T-cell (primary cell): ENCODE measurements around the gene MED29. TPM values are rescaled to one million over a fixed set of nuclear protein-coding genes. Genes with fewer than 3 reads are reported as not detected.
A peak's percentile ranks its signal among the peaks of the same experiment; 100 is the strongest.
"Not testable (repeated sequence)": the region's sequence is repeated elsewhere in the genome, so short reads cannot be mapped to it uniquely, and the experiment has no call there.

Source experiments
- ATAC-seq, 4 experiments: fragments of 200-7000 bp in 3 of 4; fragments of 150-1000 bp in 1 of 4; cut with Tn5 transposase; replicated peaks in 1 of 4; 1 replicate in 3 of 4; 2 replicates in 1 of 4; pipeline ENCODE4 v1.10.0; 2021; ENCODE audit warnings: moderate library complexity in 3 of 4, mild to moderate bottlenecking in 2 of 4, moderate number of reproducible peaks in 1 of 4
- CTCF ChIA-PET, 2 donors: fragments of 300-600 bp; sonication (Branson Sonifier 250); formaldehyde crosslinking; loops; one replicate each; lab custom pipeline; 2022; ENCODE audit warnings: antibody characterized with exemption in 2 of 2; lab: Charles Lee
- POLR2A ChIA-PET, 2 donors: fragments of 300-600 bp; sonication (Branson Sonifier 250); formaldehyde crosslinking; loops; one replicate each; lab custom pipeline; 2022; ENCODE audit warnings: antibody characterized with exemption in 2 of 2; lab: Charles Lee
- DNase-seq, 35 experiments: peaks; one replicate each; pipeline versions ENCODE4 v3.0.0 to v3.0.0-alpha.2; 2013 to 2023
- H3K27ac ChIP-seq: one replicate; pipeline ENCODE4 v1.5.1; 2013; ENCODE audit warnings: low read length
- H3K27me3 ChIP-seq, 2 experiments: replicated peaks in 1 of 2; 1 replicate in 1 of 2; 2 replicates in 1 of 2; pipeline versions ENCODE4 v1.6.1 to v1.7.0; 2013; ENCODE audit warnings: low read length in 1 of 2, mixed read lengths in 1 of 2; ENCODE audit not compliant: control insufficient read depth in 2 of 2, insufficient read depth in 2 of 2; ENCODE audit errors: extremely low read depth in 1 of 2
- H3K36me3 ChIP-seq, 2 donors: 1 replicate in 1 of 2; 2 replicates in 1 of 2; pipeline versions ENCODE4 v1.6.1 to v1.7.0; 2013; ENCODE audit warnings: low read length in 1 of 2; ENCODE audit not compliant: control insufficient read depth in 2 of 2, insufficient read depth in 1 of 2; ENCODE audit errors: extremely low read depth in 1 of 2
- H3K4me1 ChIP-seq, 2 experiments: 1 replicate in 1 of 2; 2 replicates in 1 of 2; pipeline versions ENCODE4 v1.6.1 to v1.7.0; 2013; ENCODE audit warnings: low read length in 2 of 2, mixed read lengths in 1 of 2; ENCODE audit not compliant: insufficient read depth in 2 of 2, control insufficient read depth in 1 of 2; ENCODE audit errors: extremely low read depth in 1 of 2
- H3K4me3 ChIP-seq, 2 donors: 1 replicate in 1 of 2; 2 replicates in 1 of 2; pipeline versions ENCODE4 v1.5.1 to v1.7.0; 2013; ENCODE audit warnings: mild to moderate bottlenecking in 2 of 2, low read length in 1 of 2, moderate library complexity in 1 of 2; ENCODE audit not compliant: control insufficient read depth in 1 of 2; ENCODE audit errors: extremely low read depth in 1 of 2
- H3K9me3 ChIP-seq: 2 replicates; pipeline ENCODE4 v1.7.0; 2013
- H3K27ac Mint-ChIP-seq, 2 donors: one replicate each; pipeline ENCODE4 v1.8.0; 2020 to 2021; ENCODE audit warnings: mild to moderate bottlenecking in 2 of 2, mixed read lengths in 2 of 2
- H3K27me3 Mint-ChIP-seq, 2 donors: one replicate each; pipeline ENCODE4 v1.8.0; 2021 to 2022; ENCODE audit warnings: mixed read lengths in 2 of 2
- H3K36me3 Mint-ChIP-seq: one replicate; pipeline ENCODE4 v1.8.0; 2021; ENCODE audit warnings: mixed read lengths
- H3K4me1 Mint-ChIP-seq, 3 donors: one replicate each; pipeline ENCODE4 v1.8.0; 2020 to 2022; ENCODE audit warnings: mixed read lengths in 3 of 3, mild to moderate bottlenecking in 1 of 3
- H3K4me3 Mint-ChIP-seq, 3 donors: one replicate each; pipeline ENCODE4 v1.8.0; 2020 to 2022; ENCODE audit warnings: mild to moderate bottlenecking in 3 of 3, mixed read lengths in 3 of 3, moderate library complexity in 3 of 3
- H3K9me3 Mint-ChIP-seq, 3 donors: one replicate each; pipeline ENCODE4 v1.8.0; 2020 to 2022; ENCODE audit warnings: mixed read lengths in 3 of 3
- WGBS: methylation state at CpG from one replicate; pipeline ENCODE4 v1.1.5; 2013; ENCODE audit warnings: missing lambda C conversion rate; ENCODE audit not compliant: insufficient coverage; 5-methylcytosine and 5-hydroxymethylcytosine counted together
- total RNA-seq, 35 experiments: library from RNA in 6 of 35; stranded (reverse) in 6 of 35; fragments of 120-200 nt in 1 of 35; gene quantifications; one replicate each; pipeline versions ENCODE4 v1.2.1 to v1.2.4 and lab custom pipeline; 2013 to 2026

The MED29 gene
- total RNA-seq, 5 donors from 2014 or later (not counting 1 experiment from before 2014, with no cell fraction given), result 42.0 to 48.7 (median 47.0) TPM

DNA sequence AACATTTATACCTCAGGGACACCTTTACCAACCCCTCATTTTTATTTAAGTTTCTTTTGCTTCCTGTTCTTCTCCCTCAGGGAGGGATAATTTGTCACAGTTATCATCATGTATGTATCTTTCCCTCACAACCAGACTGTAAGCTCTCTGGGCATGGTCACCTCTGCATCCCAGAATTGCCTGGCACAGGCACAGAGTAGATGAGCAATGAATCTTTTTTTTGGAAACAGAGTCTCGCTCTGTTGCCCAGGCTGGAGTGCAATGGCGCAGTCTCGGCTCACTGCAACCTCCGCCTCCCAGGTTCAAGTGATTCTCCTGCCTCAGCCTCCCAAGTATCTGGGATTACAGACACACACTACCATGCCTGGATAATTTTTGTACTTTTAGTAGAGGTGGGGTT, 11.8 kb upstream of the MED29 start:
- H3K4me1 ChIP-seq, H3K9me3 ChIP-seq, H3K27ac ChIP-seq, H3K4me3 ChIP-seq, H3K27me3 Mint-ChIP-seq, DNase-seq, CTCF ChIA-PET, H3K9me3 Mint-ChIP-seq, POLR2A ChIA-PET, H3K4me3 Mint-ChIP-seq, ATAC-seq, H3K27ac Mint-ChIP-seq, H3K4me1 Mint-ChIP-seq, H3K27me3 ChIP-seq: not testable (repeated sequence)
- peaks cover 22 to 87% of the 10 kb centered on the region in 2 donors for H3K36me3 ChIP-seq
- 83% methylated on average over 1 of the region's 4 CpGs for WGBS
- peaks cover 62% of the 10 kb centered on the region for H3K36me3 Mint-ChIP-seq

GRCh38 chr19:39379865-39380396, 11.2 kb upstream of the MED29 start:
- Mint-ChIP-seq H3K36me3 (peaks cover 60% of the 10 kb centered on the region), H3K27me3 (no peaks in the 10 kb centered on the region), H3K4me3 (no peak overlapping the region), H3K9me3 (no peaks in the 10 kb centered on the region), H3K4me1 (peaks cover 0 to under 1% (median 0%) of the 10 kb centered on the region in 3 donors), H3K27ac (no peak overlapping the region)
- no peaks in the 10 kb centered on the region for H3K4me1 ChIP-seq
- 96% methylated on average over 11 of the region's 14 CpGs for WGBS
- POLR2A ChIA-PET, result no interaction called here
- DNase-seq, result no peak
- no peak overlapping the region for H3K4me3 ChIP-seq
- no peaks in the 10 kb centered on the region for H3K9me3 ChIP-seq
- ATAC-seq, result no peak
- H3K36me3 ChIP-seq, result peaks cover 22 to 90% of the 10 kb centered on the region in 2 donors
- H3K27ac ChIP-seq, result no peak overlapping the region
- CTCF ChIA-PET, result interaction anchor here in 1 of 2 donors (0.6 kb wide), 1 partner anchor 271 kb away, joined by 5 read pairs; no protein-coding TSS in a partner anchor
- H3K27me3 ChIP-seq, result no peaks in the 10 kb centered on the region

DNA sequence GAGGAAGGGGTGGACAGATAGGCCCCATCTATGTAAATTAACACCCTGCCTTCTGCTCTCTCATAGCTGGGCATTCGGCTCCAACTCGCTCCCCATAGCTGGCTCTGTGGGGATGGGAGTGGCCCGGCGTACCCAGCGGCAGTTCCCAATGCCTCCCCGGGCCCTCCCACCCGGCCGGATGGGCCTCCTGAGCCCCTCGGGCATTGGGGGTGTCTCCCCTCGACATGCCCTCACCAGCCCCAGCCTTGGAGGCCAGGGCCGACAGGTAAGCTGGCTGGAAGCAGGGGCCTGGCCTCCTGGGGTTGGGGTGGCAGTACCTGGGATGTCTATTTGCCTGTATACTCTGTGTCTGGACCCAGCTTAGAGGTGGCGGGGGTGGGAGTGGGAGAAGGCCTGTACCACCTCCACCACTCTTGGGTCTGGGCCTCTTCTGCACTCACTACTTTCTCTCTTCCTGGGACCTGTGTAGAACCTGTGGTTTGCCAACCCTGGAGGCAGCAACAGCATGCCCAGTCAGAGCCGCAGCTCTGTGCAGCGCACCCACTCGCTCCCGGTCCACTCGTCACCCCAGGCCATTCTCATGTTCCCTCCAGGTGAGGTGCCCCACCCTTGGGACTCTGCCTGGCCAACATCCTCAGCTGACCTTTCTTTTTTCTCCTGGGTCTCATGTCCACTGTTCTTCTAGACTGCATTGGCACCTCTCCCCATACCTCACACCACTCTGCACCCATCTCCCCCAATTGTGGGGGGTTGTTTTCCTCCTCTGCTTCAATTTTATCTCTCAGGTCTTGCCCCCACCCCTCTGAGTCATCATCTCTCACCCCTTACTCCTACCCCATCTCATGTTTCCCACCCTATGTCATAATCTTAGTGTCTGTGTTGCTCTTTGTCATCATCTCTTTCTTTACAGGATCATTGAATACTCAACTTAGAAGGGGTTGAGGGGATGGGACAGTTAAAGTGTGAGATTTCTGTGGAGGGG, 10.4 kb upstream of the MED29 start:
- CTCF ChIA-PET, result interaction anchor here in 1 of 2 donors (0.6 kb wide), 1 partner anchor 272 kb away, joined by 5 read pairs; no protein-coding TSS in a partner anchor
- POLR2A ChIA-PET, result no interaction called here

GRCh38 chr19:39381910-39382611, 9.1 kb upstream of the MED29 start:
- Histone ChIP-seq H3K4me3 (no peak overlapping the region), H3K9me3 (no peaks in the 10 kb centered on the region), H3K27me3 (no peaks in the 10 kb centered on the region), H3K27ac (no peak overlapping the region), H3K4me1 (no peaks in the 10 kb centered on the region), H3K36me3 (peaks cover 22 to 91% of the 10 kb centered on the region in 2 donors)
- Mint-ChIP-seq H3K36me3 (peaks cover 55% of the 10 kb centered on the region), H3K4me1 (peaks cover 1 to 9% (median 3%) of the 10 kb centered on the region in 3 donors), H3K27ac (peak overlapping the region; percentile 23 to 53), H3K4me3 (no peak overlapping the region), H3K9me3 (no peaks in the 10 kb centered on the region), H3K27me3 (no peaks in the 10 kb centered on the region)
- POLR2A ChIA-PET, result interaction anchor here (0.6 to 0.7 kb wide), 2 partner anchors 8 to 322 kb away, joined by 3 to 5 read pairs; no protein-coding TSS in a partner anchor
- ATAC-seq (no peak), DNase-seq (no peak)
- CTCF ChIA-PET, result interaction anchor here (0.6 to 1.1 kb wide), 3 partner anchors 49 to 99 kb away, joined by 3 read pairs; partner anchors contain the start of gene TIMM50 (in 1 of the 2)
- 86% methylated on average over 9 of the region's 10 CpGs for WGBS

More for the DNA sequence above, 10.4 kb upstream of the MED29 start:
- Mint-ChIP-seq H3K27ac (peak overlapping the region in 1 of 2 donors; percentile 22), H3K4me1 (peaks cover under 1 to 3% (median 1%) of the 10 kb centered on the region in 3 donors), H3K27me3 (no peaks in the 10 kb centered on the region), H3K4me3 (no peak overlapping the region), H3K36me3 (peaks cover 52% of the 10 kb centered on the region), H3K9me3 (no peaks in the 10 kb centered on the region)
- no peak for DNase-seq
- H3K36me3 ChIP-seq, result peaks cover 24 to 91% of the 10 kb centered on the region in 2 donors
- no peak overlapping the region for H3K4me3 ChIP-seq
- no peak for ATAC-seq
- no peak overlapping the region for H3K27ac ChIP-seq
- H3K4me1 ChIP-seq, result no peaks in the 10 kb centered on the region
- 97% methylated on average over 13 of the region's 17 CpGs for WGBS
- H3K27me3 ChIP-seq, result no peaks in the 10 kb centered on the region
- H3K9me3 ChIP-seq, result no peaks in the 10 kb centered on the region

- CTCF ChIA-PET, result interaction anchor here (0.6 to 1.1 kb wide), 3 partner anchors 52 to 260 kb away, joined by 3 to 6 read pairs (median 3); partner anchors contain the start of gene TIMM50 (in 1 of the 2)
- H3K4me3 ChIP-seq, result no peak overlapping the region
- H3K9me3 ChIP-seq, result no peaks in the 10 kb centered on the region
- DNase-seq, result no peak
- POLR2A ChIA-PET, result interaction anchor here in 1 of 2 donors (0.6 kb wide), 1 partner anchor 323 kb away, joined by 5 read pairs; no protein-coding TSS in a partner anchor
- H3K4me1 Mint-ChIP-seq, result peaks cover 1 to 9% (median 4%) of the 10 kb centered on the region in 3 donors
- no peak overlapping the region for H3K27ac ChIP-seq
- H3K27me3 ChIP-seq, result no peaks in the 10 kb centered on the region
- no peak overlapping the region for H3K27ac Mint-ChIP-seq
- no peaks in the 10 kb centered on the region for H3K4me1 ChIP-seq
- peaks cover 48% of the 10 kb centered on the region for H3K36me3 Mint-ChIP-seq
- peak in 2 of 4 experiments; percentile 13 to 21 for ATAC-seq
- H3K9me3 Mint-ChIP-seq, result no peaks in the 10 kb centered on the region
- H3K27me3 Mint-ChIP-seq, result no peaks in the 10 kb centered on the region
- H3K36me3 ChIP-seq, result peaks cover 18 to 88% of the 10 kb centered on the region in 2 donors
- no peak overlapping the region for H3K4me3 Mint-ChIP-seq
- 97% methylated on average over 17 of the region's 18 CpGs for WGBS
Observed at GRCh38 chr19:39382991-39383828, 8.0 kb upstream of the MED29 start.
